ENCODE results near the gene ANKRD44.
A peak's percentile ranks its signal among the peaks of the same experiment; 100 is the strongest.

The ANKRD44 gene

GRCh38 chr2:197102231-197102630 lies 208.3 kb downstream of the ANKRD44 start:
- DNase-seq = no peak

GRCh38 chr2:197101519-197101918 lies 209.1 kb downstream of the ANKRD44 start:
- DNase-seq = no peak

DNA sequence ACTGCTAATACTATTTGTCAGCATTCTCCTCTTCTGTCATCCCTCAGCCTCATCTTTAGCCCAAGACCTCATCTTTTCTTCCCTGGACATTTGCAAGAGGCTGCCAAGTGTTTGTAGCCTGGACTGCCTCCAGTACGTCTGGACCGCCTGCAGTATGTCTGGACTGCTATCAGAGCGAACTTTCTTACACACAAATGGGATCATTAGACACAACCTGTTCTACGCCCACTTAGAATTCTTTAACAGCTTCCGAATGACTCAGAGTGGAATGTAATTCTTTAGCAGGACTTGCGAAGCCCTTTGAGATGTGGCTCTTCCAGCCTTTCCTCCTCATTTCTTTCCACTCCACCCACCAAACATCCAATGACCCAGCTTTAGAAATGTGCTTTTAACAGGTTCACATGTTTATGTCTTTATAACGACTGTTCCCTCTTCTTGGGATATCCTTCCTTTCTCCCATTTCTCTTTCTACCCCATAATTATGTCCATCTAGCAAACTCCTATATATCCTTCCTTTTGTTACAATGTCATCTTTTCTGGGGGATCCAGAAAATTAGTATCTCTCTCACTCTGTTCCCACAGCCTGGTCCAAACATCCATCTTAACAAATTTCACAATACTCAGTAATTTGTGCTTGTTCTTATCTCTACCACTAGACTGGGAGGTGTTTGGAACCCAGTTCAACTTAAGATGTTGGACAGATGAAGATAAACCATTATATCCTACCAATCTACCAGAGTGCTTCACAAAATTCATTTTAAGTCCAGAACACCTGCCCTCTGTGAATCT lies 212.8 kb downstream of the ANKRD44 start:
- no peak for DNase-seq

GRCh38 chr2:197096649-197097048 lies 213.9 kb downstream of the ANKRD44 start:
- no peak for DNase-seq

GRCh38 chr2:197092431-197092830 lies 218.1 kb downstream of the ANKRD44 start:
- no peak for DNase-seq

DNA sequence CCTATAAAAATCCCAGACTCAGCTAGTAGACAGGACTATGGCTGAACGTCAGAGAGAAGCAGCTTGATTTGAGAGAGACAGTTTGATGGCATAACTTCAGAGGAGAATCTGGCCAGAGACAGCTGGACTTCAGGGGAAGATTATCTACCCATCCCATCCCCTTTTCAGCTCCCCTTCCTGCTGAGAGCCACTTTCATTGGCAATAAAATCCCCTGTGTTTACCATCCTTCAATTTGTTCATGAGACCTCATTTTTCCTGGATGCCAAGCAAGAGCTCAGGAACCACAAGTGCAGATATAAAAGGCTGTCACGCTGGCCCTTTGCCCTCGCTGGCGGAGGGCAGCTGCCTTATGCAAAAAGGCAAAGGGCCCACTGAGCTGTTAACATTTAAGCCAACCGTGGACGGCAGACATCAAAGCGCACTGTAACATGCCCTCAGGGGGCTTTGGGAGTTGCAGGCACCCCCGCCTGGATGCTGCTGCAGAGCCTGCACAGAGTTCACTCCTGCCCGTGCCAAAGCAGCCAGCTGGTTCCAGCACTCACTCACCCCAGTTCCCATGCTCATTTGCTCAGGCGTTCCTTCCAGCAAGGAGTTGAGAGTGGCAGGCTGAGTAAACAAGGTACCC lies 219.7 kb downstream of the ANKRD44 start:
- DNase-seq = no peak

DNA sequence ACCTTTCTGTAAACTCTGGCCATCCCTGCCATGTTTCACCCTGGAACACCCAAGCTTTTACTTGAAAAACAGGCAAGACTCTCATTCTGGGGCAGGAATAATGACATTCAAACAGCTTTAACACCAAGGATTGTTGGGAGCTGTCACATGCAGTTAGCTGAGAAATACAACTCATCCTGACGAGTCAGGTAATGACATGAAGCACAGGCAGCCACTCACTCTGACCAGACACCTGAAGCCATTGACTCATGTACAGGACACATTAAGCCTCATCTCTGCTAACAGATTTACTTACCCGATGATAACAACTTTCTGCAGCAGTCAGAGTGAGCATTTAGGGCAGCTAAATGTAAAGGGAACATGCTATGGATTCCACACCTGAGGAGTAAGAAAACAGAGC lies 220.9 kb downstream of the ANKRD44 start:
- DNase-seq = no peak

DNA sequence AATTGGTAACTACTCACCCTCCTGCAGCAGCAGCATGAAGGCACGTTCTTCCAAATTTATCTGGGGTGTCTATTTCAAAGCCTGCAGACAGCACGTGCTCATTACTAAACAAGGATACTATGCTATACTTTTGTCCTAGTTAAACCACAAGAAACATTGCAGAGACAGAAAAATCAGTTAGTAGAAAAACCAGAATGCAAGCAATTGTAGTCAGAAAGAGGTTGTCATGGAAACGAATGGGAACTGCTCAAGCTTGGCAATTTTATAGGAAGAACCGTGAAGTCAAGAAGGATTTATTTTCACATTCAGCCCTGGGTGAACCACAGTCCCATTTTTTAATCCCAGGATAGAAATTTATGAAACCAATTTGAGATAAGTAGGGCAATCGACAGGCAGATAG lies 221.9 kb downstream of the ANKRD44 start:
- peak in 1 of 2 experiments; percentile 19 for DNase-seq

- DNase-seq = peak; percentile 19 to 20
Measured at GRCh38 chr2:197086500-197086899, 224.1 kb downstream of the ANKRD44 start.

DNA sequence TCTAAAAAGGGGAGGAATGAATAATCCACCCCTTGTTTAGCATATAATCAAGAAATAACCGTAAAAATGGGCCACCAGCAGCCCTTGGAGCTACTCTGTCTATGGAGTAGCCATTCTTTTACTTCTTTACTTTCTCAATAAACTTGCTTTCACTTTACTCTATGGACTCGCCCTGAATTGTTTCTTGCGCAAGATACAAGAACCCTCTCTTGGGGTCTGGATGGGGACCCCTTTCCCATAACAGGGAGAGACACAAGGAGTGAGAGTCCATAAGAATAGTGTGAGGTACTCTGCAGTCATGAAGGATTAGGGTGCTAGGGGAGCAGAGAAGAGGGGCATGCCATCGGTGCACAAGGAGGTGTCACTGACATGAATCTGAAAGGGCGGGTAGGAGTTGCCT lies 224.9 kb downstream of the ANKRD44 start:
- DNase-seq = no peak

- peak; percentile 79 to 80 for DNase-seq
Measured at GRCh38 chr2:197081294-197081693, 229.3 kb downstream of the ANKRD44 start.

- no peak for DNase-seq
Measured at GRCh38 chr2:197080578-197081216, 229.9 kb downstream of the ANKRD44 start.

DNA sequence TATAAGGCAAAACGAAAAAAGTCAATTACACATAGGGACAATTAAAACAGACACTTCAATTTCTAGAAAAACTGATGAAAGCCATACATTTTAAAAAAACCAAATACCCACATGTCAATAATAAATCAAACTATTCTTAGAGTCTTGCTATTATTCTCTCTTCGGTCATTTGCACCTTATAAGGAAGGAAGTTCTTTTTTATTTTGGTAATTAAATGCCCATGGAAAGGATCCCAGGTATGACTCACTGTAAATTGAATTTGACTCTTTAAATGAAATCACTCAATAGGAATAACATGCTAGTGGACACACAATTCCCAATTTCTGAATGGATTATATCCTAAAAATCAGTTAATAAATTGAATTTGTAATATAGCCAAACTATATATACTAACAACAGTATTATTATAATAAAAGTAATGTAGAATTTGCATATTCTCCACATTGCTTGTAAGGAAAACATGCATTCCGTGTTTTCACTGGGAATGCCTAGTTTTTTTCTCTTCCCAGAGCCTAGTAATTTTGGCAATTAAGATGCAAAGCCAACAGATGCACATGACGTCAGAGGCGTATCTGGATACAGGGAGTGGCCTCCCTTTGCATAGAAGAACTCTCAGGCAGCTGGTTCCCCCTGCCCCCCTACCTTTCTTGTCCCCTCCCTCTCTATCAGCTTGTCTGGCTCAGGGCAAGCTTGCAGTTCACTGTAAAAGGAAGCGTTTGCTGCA lies 230.6 kb downstream of the ANKRD44 start:
- no peak for DNase-seq

DNA sequence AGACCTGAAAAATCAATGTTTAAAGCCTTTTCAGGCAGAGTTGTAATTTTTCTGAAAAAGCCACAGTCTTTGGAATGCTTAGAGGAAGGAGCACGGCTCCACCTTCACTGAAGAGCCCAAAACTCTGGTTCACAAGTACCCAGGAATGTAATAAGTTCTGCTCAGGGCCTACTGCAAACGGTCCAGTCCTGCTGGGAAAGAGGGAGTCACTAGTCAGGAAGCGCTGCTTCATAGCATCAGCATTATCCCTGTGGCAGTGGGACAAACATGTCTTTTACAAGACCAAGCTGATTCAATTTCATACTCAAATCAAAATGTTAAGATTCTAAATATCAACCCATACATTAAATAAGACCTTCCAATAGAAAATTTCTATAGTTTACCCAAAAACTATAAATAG lies 231.2 kb downstream of the ANKRD44 start:
- no peak for DNase-seq

DNA sequence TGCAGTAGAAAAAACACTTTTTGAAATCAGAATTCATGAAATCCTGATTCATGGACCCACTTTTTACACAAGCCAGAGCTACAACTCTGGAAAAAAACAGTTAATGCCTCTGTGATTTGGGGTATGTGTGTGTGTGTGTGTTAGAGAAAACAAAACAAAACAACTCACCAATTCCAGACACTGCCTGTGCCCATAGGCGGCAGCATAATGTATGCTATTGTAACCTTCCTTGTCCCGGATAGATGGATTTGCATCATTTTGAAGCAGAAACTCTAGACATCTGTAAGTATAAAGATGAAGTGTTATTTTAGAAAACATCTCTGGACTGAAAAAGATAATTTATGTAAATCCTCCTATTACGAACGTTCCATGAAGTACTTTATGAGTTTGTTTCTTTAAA lies 232.0 kb downstream of the ANKRD44 start:
- DNase-seq = no peak

- no peak for DNase-seq
Measured at GRCh38 chr2:197077336-197077735, 233.2 kb downstream of the ANKRD44 start.

- no peak for DNase-seq
Measured at GRCh38 chr2:197076652-197077051, 233.9 kb downstream of the ANKRD44 start.

- DNase-seq = peak; percentile 58 to 76
Measured at GRCh38 chr2:197075754-197076337, 234.7 kb downstream of the ANKRD44 start.

- no peak for DNase-seq
Measured at GRCh38 chr2:197075281-197075680, 235.3 kb downstream of the ANKRD44 start.

DNA sequence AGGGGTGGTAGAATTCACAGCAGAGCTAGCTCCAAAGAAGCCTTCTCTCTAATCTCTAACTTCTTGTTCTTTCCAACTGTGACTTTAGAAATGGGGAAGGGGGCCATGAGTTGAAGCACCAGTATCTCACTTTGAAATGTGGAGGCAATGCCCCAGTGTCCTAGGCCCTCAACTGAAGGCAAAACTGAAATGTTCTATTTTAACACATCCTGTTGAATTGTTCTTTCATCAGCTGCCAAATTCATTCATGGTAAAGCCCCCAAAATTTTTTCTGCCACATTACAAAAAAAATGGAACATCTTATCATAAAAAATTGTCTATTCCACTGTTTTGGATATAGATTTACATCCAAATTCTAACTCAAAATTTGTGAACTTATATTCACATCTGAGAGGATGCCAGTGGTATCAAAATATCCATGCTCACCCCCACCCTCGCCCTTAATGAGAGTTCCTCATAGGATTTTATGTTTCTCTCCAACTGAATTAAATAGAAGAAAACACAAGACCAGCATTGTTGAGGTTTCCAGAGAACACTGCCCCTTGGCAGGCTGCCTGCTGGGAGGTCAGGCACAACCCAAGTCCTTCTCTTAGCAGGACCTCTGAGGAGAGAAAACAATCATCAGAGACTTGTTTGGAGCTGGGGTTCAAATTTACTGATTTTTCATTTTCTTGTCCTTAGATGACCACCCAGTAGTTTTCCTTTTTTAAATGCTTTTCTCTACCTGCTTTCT lies 236.7 kb downstream of the ANKRD44 start:
- no peak for DNase-seq

DNA sequence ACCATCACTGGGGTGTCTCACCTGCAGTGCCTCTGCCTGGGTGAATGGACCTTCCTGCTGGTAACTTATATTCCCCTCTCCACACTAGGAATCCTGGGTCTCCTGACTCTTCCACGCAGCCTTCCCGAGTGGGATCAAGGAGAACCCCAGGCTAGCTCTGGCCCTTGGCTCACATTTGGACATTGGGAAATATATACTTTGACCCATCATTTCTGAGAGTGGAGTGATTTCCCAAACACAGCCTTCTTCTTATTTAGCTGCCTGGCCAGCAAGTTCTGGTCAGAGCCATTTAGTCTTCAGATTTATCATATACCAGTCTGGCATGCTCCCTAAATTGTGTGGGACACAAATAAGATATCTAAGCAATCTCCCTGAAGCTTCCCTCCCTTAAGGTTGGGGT lies 237.3 kb downstream of the ANKRD44 start:
- no peak for DNase-seq

- DNase-seq = no peak
Measured at GRCh38 chr2:197072533-197072932, 238.0 kb downstream of the ANKRD44 start.

All from Kasumi-1 (cell line).